T-helper 2 cell treated with Interferon-gamma antibody and Interleukin-4, amounts not matched to agents 5 μg/mL and 100 μg/mL, for 36 hours (primary cell): ENCODE measurements around the gene TRAM2.

Source experiments
- DNase-seq: peaks from one replicate; pipeline ENCODE4 v3.0.0; 2021; ENCODE audit warnings: low spot score
- H3K27ac Mint-ChIP-seq: one replicate; pipeline ENCODE4 v1.8.0; 2021; ENCODE audit warnings: mild to moderate bottlenecking, mixed read lengths
- H3K27me3 Mint-ChIP-seq: one replicate; pipeline ENCODE4 v1.8.0; 2021; ENCODE audit warnings: low read depth, mixed read lengths
- H3K36me3 Mint-ChIP-seq: one replicate; pipeline ENCODE4 v1.8.0; 2021; ENCODE audit warnings: low read depth, mixed read lengths
- H3K4me1 Mint-ChIP-seq: one replicate; pipeline ENCODE4 v1.8.0; 2021; ENCODE audit warnings: low read depth, mixed read lengths
- H3K4me3 Mint-ChIP-seq: one replicate; pipeline ENCODE4 v1.8.0; 2022; ENCODE audit warnings: mild to moderate bottlenecking, moderate library complexity, mixed read lengths
- H3K9me3 Mint-ChIP-seq: one replicate; pipeline ENCODE4 v1.8.0; 2021; ENCODE audit warnings: mixed read lengths

The TRAM2 gene, protein sequence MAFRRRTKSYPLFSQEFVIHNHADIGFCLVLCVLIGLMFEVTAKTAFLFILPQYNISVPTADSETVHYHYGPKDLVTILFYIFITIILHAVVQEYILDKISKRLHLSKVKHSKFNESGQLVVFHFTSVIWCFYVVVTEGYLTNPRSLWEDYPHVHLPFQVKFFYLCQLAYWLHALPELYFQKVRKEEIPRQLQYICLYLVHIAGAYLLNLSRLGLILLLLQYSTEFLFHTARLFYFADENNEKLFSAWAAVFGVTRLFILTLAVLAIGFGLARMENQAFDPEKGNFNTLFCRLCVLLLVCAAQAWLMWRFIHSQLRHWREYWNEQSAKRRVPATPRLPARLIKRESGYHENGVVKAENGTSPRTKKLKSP

DNA sequence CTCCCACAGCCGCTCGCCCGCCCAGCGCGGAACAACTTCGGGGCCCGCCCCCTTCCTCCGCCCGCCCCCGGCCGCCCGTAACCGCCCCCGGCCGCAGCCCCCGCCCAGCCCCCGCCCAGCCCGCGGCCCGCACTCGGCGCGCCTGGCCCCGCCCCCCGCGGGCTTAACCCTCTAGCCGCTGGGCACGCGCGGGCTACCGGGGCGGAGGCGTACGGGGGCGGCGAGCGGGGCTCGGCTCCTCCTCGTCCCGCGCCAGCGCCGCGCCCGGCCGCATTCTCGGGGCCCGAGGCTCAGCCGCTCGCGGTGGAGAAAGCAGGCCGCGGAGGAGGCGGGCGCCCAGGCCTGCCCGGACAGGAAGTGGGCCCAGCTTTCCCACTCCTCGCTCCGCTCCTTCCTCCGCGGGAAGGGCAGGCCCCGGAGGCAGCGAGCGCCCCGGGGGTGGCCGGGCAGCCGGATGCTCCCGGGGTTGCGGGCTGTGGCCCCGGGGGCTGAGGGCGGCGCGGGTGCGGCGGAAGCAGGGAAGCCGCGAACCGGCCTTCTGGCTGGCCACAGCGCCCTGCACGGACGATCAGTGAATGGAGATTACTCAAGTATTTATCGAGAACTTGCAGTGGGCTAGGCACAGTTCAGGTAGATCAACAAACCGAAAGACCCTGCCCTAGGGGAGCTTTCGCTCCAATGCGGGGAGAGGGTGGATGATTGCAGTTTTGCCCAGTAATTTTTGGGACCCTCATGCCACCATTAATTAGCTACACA, at the start of gene TRAM2:
Gene TRAM2, minus strand, starts transcription at position 39 of the 756 bp plus-strand sequence. CDS start 145 bp downstream, outside the sequence.
- DNase-seq = peak; percentile 73
- H3K4me3 Mint-ChIP-seq = peak within 1 kb of the TSS; percentile 81
- H3K27me3 Mint-ChIP-seq = peaks cover 4% of the 10 kb centered on the region
- H3K27ac Mint-ChIP-seq = peak within 1 kb of the TSS; percentile 64
- H3K4me1 Mint-ChIP-seq = peaks cover 34% of the 10 kb centered on the region
- no peaks in the 10 kb centered on the region for H3K9me3 Mint-ChIP-seq
- H3K36me3 Mint-ChIP-seq = peaks cover 9% of the 10 kb centered on the region

DNA sequence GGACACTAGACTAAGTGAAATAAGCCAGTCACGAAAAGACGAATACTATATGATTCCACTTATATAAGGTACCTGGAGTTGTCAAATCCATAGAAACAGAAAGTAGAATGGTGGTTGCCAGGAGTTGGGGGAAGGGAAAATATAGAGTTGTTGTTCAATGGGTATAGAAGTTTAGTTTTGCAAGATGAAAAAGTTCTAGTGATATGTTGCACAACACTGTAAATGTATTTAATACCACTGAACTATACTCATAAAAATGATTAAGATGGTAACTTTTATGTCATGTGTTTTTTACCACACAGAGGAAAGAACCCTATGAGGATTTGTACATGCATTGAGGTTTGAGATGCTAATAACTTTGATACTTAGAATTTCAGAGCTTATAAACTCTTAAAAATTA, 46.0 kb upstream of the TRAM2 start:
- Mint-ChIP-seq H3K4me3 (no peak overlapping the region), H3K27me3 (peaks cover 24% of the 10 kb centered on the region), H3K36me3 (no peaks in the 10 kb centered on the region), H3K4me1 (no peaks in the 10 kb centered on the region), H3K9me3 (no peaks in the 10 kb centered on the region), H3K27ac (no peak overlapping the region)
- DNase-seq = no peak

DNA sequence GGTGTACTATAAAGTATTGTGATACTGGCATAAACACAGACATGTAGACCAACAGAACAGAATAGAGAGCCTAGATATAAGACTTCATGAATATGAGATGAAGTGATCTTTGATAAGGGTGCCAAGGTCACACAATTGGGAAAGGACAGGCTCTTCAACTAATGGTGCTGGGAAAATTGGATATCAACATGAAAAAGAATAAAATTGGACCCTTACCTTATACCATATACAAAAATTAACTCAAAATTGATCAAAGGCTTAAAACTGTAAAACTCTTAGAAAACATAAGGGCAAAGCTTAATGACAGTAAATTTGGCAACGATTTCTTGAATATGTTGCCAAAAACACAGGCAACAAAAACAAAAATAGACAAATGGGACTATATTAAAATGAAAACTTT, 44.8 kb upstream of the TRAM2 start:
- Mint-ChIP-seq H3K9me3 (no peaks in the 10 kb centered on the region), H3K27me3 (peaks cover 22% of the 10 kb centered on the region), H3K27ac (no peak overlapping the region), H3K36me3 (no peaks in the 10 kb centered on the region), H3K4me1 (no peaks in the 10 kb centered on the region), H3K4me3 (no peak overlapping the region)
- DNase-seq = no peak

DNA sequence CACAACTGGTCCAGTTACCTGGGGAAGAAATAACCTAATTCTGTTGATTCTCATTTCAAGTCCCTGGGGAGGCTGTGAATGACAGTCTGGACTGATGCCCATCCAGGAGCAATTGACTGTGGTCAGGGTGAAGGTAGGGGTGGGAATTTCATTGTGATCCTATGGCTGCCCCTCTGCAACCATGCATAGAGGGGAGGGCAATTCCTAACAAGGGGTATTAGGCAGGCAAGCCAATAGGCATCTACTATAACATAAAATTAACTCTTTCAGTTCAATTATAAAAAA, 44.0 kb upstream of the TRAM2 start:
- no peak for DNase-seq
- Mint-ChIP-seq H3K4me3 (no peak overlapping the region), H3K36me3 (no peaks in the 10 kb centered on the region), H3K4me1 (no peaks in the 10 kb centered on the region), H3K27me3 (peaks cover 17% of the 10 kb centered on the region), H3K9me3 (no peaks in the 10 kb centered on the region), H3K27ac (no peak overlapping the region)

DNA sequence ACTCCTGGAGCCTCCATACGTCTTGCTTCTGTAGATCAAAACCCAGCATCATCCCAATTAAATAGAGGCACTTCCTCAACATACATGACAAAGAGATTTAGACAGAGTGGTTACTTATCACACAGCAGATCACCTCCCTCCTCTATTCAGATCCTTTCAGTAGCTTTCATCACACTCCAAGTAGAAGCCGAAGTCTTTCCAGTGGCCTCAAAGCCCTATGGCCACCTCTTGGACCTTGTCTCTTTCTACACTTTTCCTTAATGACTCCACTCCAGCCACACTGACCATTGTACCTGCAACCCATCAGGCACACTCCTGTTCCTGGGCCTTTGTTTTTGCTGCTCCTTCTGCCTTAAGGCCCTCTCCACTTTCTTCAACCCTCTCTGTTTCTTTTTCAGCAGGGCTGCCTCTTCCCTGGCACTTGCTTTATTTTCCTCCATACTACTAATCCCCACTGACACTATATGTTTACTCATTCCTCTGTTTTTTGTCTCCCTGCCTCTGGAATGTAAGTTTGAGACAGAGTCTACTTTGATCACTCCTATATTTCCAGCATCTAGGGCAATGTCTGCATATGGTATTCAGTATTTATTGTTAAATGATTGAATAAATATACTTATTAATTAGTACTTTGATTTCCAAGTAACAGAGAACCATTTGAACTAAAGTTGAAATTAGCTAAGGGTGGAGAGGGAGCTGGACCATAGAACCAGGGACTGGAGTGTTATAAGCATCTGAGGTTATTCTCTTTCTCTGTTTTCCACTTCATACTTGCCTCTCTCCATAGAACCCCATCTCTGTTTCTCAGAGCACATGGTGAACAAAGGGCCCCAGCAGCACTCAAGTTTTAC, 43.4 kb upstream of the TRAM2 start:
- no peaks in the 10 kb centered on the region for H3K9me3 Mint-ChIP-seq
- no peak overlapping the region for H3K27ac Mint-ChIP-seq
- no peak for DNase-seq
- no peaks in the 10 kb centered on the region for H3K4me1 Mint-ChIP-seq
- no peak overlapping the region for H3K4me3 Mint-ChIP-seq
- H3K36me3 Mint-ChIP-seq = no peaks in the 10 kb centered on the region
- H3K27me3 Mint-ChIP-seq = peaks cover 15% of the 10 kb centered on the region

DNA sequence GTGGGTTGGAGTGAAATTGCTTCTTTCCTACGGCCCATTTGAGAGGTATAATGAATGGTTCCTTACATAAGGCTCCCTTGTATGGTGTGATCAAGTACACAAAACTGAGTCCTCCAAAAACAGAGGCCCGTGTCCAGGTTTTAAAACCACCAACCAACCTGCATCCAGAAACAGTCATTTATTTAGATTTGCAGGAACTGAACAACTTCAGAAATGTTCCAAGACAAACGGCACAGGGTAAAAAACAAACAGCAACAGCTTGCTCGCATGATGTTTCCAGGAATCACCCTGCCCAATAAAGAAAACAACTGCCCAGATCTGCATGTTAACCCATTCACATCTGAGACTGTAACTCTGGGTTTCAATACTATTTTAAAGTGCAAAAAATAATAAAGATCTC, 40.2 kb upstream of the TRAM2 start:
- peaks cover 14% of the 10 kb centered on the region for H3K27me3 Mint-ChIP-seq
- no peak overlapping the region for H3K27ac Mint-ChIP-seq
- no peaks in the 10 kb centered on the region for H3K36me3 Mint-ChIP-seq
- H3K9me3 Mint-ChIP-seq = no peaks in the 10 kb centered on the region
- no peaks in the 10 kb centered on the region for H3K4me1 Mint-ChIP-seq
- no peak for DNase-seq
- H3K4me3 Mint-ChIP-seq = no peak overlapping the region

DNA sequence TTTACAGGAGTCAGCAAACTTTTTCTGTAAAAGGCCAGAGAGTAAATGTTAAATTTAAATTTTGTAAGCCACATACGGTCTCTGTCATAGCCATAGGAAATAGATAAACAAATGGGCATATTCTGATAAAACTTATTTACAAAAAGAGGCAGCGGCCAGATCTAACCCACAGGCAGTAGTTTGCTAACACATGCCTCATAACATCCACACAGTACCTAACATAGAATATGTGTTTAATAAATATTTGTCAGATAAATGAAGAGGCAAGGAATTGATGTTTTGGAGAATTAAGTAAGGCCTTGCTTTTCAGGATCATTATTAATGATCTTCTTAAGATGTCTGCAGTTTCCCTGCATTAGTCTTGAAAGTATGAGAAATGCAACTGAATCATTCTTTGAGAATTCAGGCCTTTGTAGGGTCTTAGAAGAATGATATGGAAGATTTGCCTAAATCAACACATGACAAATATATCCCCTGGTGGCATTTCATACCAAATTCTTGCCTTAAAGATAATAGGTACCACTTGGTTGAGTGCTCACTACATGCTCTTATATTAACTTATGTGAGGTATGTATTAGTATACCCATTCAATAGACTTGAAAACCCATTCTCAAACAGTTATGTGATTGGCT, 39.3 kb upstream of the TRAM2 start:
- H3K36me3 Mint-ChIP-seq = no peaks in the 10 kb centered on the region
- peaks cover 11% of the 10 kb centered on the region for H3K27me3 Mint-ChIP-seq
- H3K4me3 Mint-ChIP-seq = no peak overlapping the region
- DNase-seq = no peak
- no peaks in the 10 kb centered on the region for H3K9me3 Mint-ChIP-seq
- H3K4me1 Mint-ChIP-seq = no peaks in the 10 kb centered on the region
- no peak overlapping the region for H3K27ac Mint-ChIP-seq

DNA sequence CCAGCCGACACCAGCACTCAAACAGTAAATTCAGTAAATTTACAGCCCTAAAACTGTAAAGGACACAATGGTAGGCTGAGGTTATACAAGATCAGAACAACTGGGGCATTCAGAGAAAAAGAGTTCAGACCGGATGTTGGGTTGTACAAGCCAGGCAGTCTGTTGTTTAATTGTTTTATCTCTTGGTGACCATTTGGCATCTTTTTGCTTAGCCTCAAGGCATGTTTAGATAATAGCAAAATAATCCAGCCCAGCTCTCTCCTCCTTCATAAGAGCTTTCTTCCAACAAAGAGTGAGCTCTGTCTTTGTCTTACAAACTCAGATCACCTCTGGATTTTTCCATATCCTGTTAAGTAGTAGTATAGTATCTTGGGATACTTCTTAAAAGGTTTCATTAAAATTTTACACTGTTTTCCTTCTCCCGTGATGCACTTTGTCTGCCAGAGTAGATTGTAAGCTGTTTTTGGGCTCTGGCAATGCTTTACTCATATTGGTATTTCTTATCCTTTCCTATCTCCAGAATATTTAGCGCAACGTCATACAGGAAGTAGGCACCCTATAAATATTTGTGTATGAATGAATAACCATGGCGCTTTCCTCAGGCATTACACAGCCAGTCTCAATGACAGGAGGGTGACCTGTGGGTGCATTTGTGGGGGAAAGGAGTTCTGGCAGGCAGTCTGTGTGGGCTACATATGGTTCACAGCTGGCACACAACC, 35.6 kb upstream of the TRAM2 start:
- Mint-ChIP-seq H3K4me1 (no peaks in the 10 kb centered on the region), H3K36me3 (peaks cover 2% of the 10 kb centered on the region), H3K4me3 (no peak overlapping the region), H3K9me3 (peaks cover 15% of the 10 kb centered on the region), H3K27me3 (peaks cover 26% of the 10 kb centered on the region), H3K27ac (no peak overlapping the region)
- no peak for DNase-seq

DNA sequence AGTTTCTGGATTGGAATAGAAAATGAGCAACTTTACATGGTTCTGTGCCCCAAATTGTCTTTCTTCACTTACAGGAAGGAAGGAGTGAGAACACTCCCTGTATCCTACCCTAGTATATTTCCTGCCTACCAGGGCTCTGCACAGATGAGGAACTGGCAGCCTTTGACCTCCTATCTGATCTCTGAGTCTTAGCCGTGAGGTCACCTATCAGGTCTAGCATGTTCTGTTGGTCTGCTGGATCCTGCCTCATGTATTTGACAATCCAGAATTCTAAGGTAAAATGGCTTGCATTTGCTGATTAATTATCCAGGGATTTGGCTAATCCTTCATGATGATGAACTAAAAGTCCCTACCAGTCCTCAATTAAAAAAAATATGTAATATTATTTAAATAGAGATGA, 35.0 kb upstream of the TRAM2 start:
- DNase-seq = no peak
- no peak overlapping the region for H3K4me3 Mint-ChIP-seq

DNA sequence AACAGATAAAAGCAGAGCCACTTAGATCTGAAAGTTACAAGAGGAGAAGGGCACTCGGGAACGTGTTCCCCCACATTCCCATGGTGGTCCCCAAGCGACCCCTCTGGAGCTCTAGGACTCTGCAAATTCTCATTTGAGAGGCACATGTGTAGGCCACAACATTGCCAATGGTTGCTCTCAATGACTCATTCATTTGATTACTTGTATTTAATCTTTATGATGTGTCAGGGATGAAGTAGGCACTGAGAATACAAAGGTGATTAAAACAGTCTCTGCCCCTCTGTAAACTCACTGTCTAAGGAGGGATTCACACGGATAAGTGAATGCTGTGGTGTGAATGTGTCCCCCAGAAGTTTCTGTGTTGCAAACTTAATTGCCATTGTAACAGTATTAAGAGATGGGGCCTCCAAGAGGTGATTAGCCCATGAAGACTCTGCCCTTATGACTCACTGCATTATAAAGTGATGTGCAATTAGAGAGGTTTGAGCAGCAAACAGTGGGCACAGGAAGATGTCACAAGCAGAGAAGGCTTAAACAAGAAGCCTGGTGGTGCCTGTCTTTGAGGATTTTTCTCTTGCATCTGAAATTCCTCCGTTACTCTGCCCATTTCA, 34.0 kb upstream of the TRAM2 start:
- DNase-seq = no peak
- Mint-ChIP-seq H3K4me3 (no peak overlapping the region), H3K9me3 (peaks cover 15% of the 10 kb centered on the region), H3K27ac (no peak overlapping the region), H3K27me3 (peaks cover 29% of the 10 kb centered on the region), H3K36me3 (peaks cover 2% of the 10 kb centered on the region), H3K4me1 (no peaks in the 10 kb centered on the region)

More for the DNA sequence above, 35.0 kb upstream of the TRAM2 start:
- Mint-ChIP-seq H3K36me3 (peaks cover 2% of the 10 kb centered on the region), H3K27ac (no peak overlapping the region), H3K27me3 (peaks cover 29% of the 10 kb centered on the region), H3K4me1 (no peaks in the 10 kb centered on the region), H3K9me3 (peaks cover 15% of the 10 kb centered on the region)

DNA sequence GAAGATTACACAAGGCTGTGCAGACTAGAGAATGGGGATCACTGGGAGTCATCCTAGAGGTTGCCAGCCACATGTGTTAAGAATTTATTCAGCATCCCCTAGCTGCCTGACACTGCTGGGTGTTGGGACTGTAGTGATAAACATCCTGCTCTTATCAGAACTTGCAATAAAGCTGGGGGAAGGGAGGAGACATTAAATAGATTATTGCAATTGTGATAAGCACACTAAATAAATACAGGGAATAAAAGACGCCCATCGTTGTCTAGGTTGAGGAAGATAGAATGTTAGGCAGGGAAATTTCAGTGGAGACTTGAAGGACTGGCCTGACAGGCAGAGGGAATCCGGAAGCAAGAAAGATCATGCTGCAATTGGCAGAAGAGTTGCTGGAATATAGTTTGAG, 33.2 kb upstream of the TRAM2 start:
- H3K4me1 Mint-ChIP-seq = no peaks in the 10 kb centered on the region
- no peak for DNase-seq
- H3K36me3 Mint-ChIP-seq = peaks cover 2% of the 10 kb centered on the region
- H3K27me3 Mint-ChIP-seq = peaks cover 29% of the 10 kb centered on the region
- no peak overlapping the region for H3K4me3 Mint-ChIP-seq
- H3K27ac Mint-ChIP-seq = no peak overlapping the region
- H3K9me3 Mint-ChIP-seq = peaks cover 15% of the 10 kb centered on the region

DNA sequence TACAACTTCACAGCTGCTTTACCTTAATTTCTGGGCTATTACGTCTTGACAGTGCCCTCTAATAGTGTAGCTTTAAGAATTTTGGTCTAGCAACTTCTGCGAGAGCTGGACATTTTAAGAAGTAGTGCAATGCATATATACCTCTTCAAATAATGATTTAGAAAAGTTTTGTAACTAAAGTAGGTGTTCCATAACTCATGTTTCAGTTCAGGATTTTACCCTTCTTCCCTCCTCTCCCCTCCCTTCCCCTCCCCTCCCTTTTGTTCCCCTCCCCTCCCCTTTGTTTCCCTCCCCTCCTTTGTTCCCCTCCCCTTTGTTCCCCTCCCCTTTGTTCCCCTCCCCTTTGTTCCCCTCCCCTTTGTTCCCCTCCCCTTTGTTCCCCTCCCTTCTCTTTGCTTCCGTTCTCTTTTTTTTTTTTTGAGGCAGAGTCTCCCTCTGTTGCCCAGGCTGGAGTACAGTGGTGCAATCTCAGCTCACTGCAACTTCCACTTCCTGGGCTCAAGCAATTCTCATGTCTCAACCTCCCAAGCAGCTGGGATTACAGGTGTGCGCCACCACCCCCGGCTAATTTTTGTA, 28.8 kb upstream of the TRAM2 start:
- H3K4me3 Mint-ChIP-seq = no peak overlapping the region
- peaks cover 9% of the 10 kb centered on the region for H3K4me1 Mint-ChIP-seq
- peaks cover 2% of the 10 kb centered on the region for H3K36me3 Mint-ChIP-seq
- no peak overlapping the region for H3K27ac Mint-ChIP-seq
- H3K27me3 Mint-ChIP-seq = peaks cover 25% of the 10 kb centered on the region
- H3K9me3 Mint-ChIP-seq = peaks cover 15% of the 10 kb centered on the region
- DNase-seq = no peak
